AG04449 (cell line): ENCODE measurements around the gene TEX22.
"Not testable (repeated sequence)": the region's sequence is repeated elsewhere in the genome, so short reads cannot be mapped to it uniquely, and the experiment has no call there.

Experiments used
- CTCF ChIA-PET: fragments of 350-600 bp; formaldehyde crosslinking; extraction: SDS; loops from one replicate; lab custom pipeline; 2021; ENCODE audit warnings: antibody characterized with exemption; lab: Yijun Ruan, JAX
- POLR2A ChIA-PET: fragments of 400-600, 350-600 bp; formaldehyde crosslinking; extraction: SDS; loops from one replicate; lab custom pipeline; 2020; ENCODE audit warnings: antibody characterized with exemption, inconsistent platforms; lab: Yijun Ruan, JAX
- DNase-seq: peaks from one replicate; pipeline ENCODE4 v3.0.0-alpha.2; 2010; ENCODE audit warnings: low read depth, low spot score
- H3K4me3 ChIP-seq: 2 replicates; pipeline ENCODE4 v1.5.1; 2011; ENCODE audit warnings: low read depth, mild to moderate bottlenecking, control low read depth, low read length
- TF ChIP-seq, protein P1 (sequence below): IDR thresholded peaks from one replicate; pipeline ENCODE4 v1.5.1; 2011; ENCODE audit warnings: mild to moderate bottlenecking, moderate library complexity, low read length, control low read depth, inconsistent platforms; ENCODE audit not compliant: insufficient read depth; ENCODE audit errors: missing control alignments

The TEX22 gene

DNA sequence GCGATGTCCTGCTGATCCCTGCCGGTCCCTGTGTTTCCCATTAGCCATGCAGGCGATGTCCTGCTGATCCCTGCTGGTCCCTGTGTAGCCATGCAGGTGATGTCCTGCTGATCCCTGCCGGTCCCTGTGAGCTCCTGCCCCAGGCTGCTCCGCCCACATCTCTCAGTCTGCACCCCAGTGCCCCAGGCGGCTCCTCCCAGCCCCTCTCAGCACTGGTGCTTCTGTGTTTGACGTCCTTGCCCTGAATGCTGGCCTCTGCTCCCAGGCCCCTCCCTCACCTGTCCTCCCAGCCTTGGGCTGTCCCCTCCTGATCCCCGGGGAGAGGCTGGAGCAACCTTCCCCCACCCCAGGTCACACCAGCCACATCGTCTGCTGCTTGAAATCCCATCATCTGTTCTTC, 41.4 kb upstream of the TEX22 start:
- no peak for DNase-seq
- no peak overlapping the region for H3K4me3 ChIP-seq
- CTCF ChIA-PET, result interaction anchor here (1.1 to 1.5 kb wide), 2 partner anchors 154 to 156 kb away, joined by 3 read pairs; no protein-coding TSS in a partner anchor
- TF ChIP-seq, protein P1, sequence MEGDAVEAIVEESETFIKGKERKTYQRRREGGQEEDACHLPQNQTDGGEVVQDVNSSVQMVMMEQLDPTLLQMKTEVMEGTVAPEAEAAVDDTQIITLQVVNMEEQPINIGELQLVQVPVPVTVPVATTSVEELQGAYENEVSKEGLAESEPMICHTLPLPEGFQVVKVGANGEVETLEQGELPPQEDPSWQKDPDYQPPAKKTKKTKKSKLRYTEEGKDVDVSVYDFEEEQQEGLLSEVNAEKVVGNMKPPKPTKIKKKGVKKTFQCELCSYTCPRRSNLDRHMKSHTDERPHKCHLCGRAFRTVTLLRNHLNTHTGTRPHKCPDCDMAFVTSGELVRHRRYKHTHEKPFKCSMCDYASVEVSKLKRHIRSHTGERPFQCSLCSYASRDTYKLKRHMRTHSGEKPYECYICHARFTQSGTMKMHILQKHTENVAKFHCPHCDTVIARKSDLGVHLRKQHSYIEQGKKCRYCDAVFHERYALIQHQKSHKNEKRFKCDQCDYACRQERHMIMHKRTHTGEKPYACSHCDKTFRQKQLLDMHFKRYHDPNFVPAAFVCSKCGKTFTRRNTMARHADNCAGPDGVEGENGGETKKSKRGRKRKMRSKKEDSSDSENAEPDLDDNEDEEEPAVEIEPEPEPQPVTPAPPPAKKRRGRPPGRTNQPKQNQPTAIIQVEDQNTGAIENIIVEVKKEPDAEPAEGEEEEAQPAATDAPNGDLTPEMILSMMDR, result no peak
- POLR2A ChIA-PET, result no interaction called here

- CTCF ChIA-PET, result no interaction called here
Measured at GRCh38 chr14:105357626-105358025, 40.7 kb upstream of the TEX22 start.

GRCh38 chr14:105358140-105358846, 40.0 kb upstream of the TEX22 start:
- POLR2A ChIA-PET, result no interaction called here
- DNase-seq, result no peak
- no peak overlapping the region for H3K4me3 ChIP-seq
- TF ChIP-seq, protein P1, result no peak
- CTCF ChIA-PET, result interaction anchor here (1.3 kb wide), 1 partner anchor 123 kb away, joined by 3 read pairs; no protein-coding TSS in a partner anchor

More at GRCh38 chr14:105357626-105358025, 40.7 kb upstream of the TEX22 start:
- TF ChIP-seq, protein P1, result no peak
- no peak for DNase-seq
- POLR2A ChIA-PET, result no interaction called here
- no peak overlapping the region for H3K4me3 ChIP-seq

GRCh38 chr14:105358943-105359342, 39.4 kb upstream of the TEX22 start:
- DNase-seq, result no peak
- ChIA-PET POLR2A (no interaction called here), CTCF (interaction anchor here (1.3 kb wide), 1 partner anchor 122 kb away, joined by 3 read pairs; no protein-coding TSS in a partner anchor)
- no peak overlapping the region for H3K4me3 ChIP-seq
- TF ChIP-seq, protein P1, result no peak

- DNase-seq, POLR2A ChIA-PET: not testable (repeated sequence)
- CTCF ChIA-PET, result interaction anchor here (0.9 to 4.1 kb wide), 3 partner anchors 10 to 59 kb away, joined by 3 to 18 read pairs (median 5); no protein-coding TSS in a partner anchor
Measured at GRCh38 chr14:105361412-105361811, 36.9 kb upstream of the TEX22 start.

GRCh38 chr14:105363847-105364708, 34.3 kb upstream of the TEX22 start:
- peak overlapping the region; percentile 32 for H3K4me3 ChIP-seq
- no peak for DNase-seq
- TF ChIP-seq, protein P1, result no peak
- CTCF ChIA-PET, result interaction anchor here (1.0 to 4.1 kb wide), 6 partner anchors 10 to 273 kb away, joined by 3 to 18 read pairs (median 5); partner anchors contain the start of gene BRF1
- POLR2A ChIA-PET, result interaction anchor here (0.7 kb wide), 1 partner anchor 36 kb away, joined by 3 read pairs; no protein-coding TSS in a partner anchor

More at GRCh38 chr14:105361412-105361811, 36.9 kb upstream of the TEX22 start:
- not testable (repeated sequence) for H3K4me3 ChIP-seq
